ENCODE measurements around the gene CHST10.

CHST10 gene

DNA sequence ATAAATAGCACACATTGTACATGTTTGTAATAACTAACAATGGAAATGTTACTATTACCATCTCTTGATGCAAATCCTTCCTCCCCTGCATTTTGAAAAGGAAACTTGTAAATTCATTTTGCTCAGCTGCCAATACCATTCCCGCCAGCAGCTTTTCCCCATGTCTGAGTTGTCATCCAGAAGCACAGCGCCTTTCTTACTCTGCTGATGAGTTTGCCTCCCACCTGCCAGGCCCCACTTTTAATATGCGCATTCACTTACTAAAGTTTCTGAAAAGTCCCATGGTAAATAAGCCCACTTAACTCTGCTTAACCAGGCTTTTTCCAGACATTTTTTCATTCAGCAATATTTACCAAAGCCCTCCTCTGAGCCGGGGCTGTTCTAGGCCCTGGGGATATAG lies 3.9 kb downstream of the CHST10 start:
- no peak for DNase-seq (ENCODE audit: low read depth)

DNA sequence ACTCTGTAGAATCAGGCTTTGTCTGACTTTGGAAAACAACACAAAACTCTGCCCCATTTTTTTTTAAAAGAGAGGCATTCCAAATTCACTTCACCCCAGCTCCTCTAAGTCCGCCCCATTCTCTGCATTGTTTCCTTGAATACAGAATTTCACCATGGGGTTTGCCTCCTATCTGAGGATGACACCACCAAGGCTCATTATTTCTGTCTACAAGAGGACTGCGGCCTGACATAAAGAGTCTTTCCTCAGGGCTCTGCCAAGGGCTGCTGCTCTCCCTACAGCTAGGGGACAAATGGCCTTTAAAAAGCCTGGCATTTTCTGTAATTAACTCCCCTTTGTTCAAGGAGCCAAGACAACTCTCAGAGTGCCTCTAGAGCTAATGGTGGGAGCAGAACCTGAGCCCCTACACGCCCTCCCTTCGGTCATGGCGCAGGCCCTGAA lies 4.6 kb downstream of the CHST10 start:
- no peak for DNase-seq (ENCODE audit: low read depth)

DNA sequence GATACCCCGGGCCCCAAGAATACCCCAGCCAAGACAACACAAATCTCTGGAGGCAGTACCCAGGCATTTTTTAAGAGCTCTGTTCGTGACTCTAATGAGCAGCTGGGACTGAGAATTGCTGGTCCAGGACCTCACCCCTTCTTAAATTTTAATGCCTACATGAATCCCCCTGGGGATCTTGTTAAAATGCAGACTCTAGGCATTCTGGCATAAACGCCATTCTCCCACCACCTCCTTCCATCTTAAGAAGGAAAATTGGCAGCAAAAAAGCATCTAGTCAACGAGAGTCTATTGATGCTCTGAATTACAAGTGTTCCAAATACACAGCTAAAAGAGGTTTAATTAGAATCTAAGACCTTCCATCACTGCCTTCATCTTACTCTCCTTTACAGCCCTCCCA lies 5.0 kb downstream of the CHST10 start:
- no peak for DNase-seq (ENCODE audit: low read depth)

DNA sequence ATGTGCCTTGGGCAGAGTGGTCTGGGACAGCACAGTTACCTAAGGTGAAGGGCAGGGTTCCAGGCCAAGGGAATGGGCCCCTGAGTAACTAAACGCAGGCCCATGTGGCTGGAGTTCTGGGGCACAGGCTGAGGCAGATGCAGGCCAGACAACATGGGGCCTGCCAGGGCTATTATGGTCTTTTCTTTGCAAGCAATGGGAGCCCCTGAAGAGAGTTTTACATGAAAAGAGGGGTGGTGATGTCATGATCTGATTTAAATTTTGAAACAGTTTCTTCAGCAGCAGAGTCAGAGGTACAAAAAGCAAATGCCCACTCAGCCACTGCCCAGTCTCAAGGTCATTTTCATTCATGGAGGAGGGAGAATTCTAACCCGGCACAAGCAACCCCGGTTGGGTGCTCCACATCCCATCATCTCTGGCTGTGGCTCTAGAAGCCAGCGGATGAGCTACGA lies 5.6 kb downstream of the CHST10 start:
- DNase-seq (ENCODE audit: low read depth) = no peak

DNA sequence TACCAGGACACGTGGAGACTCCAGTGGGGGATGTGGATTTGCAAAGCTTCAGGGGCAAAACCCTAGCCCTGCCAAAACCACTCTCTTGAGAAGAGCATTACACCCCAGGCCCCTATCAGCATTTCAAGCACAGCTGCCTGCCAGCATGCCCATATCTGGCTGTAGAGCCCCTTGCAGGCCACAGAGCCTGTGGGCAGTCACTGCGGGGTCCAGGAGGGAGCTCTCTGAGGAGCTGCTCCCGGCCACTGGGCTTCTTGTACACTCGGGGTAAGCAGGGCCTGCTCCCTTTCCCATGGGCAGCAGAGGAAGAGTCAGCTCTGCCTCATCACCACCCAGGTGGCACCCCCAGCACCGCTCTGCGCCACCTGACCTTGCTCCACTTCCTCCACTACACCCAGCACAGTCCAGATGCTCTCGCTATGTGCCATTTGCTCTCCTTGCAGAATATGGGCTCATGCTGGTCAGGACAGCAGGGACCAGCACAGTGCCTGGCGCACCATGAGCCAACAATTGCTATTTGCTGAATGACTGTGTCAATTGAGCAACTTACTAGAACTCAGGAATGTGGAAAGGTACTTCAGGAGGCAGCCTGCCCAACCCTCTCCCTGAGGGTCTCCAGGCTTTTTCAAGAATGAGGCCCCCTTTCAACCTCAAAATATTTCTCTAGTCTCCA lies 7.4 kb downstream of the CHST10 start:
- DNase-seq (ENCODE audit: low read depth) = no peak

DNA sequence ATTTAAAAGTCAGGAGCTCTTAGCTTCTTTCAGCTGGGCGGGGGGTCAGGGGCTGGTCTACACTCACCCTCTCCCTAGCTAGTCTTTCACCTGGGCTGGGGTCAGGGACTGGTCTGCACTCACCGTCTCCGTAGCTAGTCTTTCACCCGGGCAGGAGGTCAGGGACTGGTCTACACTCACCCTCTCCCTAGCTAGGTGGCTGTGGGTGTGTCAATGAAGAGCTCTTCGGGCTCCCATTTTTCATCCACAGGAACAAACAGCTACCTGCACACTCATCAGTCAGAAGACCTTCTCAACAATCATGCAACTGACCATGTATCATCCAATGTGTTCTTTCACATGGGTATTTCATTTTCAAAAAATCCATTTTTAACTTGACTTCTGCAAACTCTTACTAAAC lies 8.0 kb downstream of the CHST10 start:
- no peak for DNase-seq (ENCODE audit: low read depth)

DNA sequence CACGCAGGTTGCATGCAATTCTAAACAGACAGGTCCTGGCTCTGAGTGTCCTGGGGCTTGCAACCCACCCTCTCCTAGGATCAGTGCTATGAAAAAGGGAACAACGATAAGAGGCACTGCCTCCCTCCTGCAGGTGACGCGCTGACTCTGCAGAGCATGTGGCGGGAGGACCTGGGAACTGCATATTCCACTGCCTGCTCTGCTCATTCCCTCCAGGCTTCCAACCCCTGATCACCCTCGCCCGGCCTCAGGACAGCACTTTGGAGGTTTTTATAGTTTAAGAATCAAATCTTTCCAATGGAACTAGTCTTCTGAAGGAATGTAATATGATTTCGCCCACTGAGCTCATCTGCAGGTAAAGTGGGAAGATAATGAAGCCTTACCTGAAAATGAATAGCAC lies 8.5 kb downstream of the CHST10 start:
- no peak for DNase-seq (ENCODE audit: low read depth)

DNA sequence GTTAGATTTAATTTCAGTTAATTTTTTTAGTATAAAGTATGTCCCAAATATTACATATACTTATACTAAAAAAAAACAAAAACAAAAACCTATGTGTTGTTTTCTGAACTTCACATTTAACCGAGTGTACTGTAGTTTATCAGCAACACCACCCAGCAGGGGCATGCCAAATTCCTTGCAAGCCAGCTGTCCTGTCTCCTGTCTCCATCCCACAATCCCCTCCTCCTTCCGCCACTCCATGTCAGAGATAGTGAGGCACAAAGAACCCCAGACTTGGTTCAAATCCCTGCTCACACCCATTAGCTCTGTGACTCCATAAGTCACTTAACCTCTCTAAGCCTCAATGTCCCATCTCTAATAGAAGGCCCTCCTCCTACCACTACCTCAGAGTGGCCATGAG lies 9.4 kb downstream of the CHST10 start:
- DNase-seq (ENCODE audit: low read depth) = no peak

DNA sequence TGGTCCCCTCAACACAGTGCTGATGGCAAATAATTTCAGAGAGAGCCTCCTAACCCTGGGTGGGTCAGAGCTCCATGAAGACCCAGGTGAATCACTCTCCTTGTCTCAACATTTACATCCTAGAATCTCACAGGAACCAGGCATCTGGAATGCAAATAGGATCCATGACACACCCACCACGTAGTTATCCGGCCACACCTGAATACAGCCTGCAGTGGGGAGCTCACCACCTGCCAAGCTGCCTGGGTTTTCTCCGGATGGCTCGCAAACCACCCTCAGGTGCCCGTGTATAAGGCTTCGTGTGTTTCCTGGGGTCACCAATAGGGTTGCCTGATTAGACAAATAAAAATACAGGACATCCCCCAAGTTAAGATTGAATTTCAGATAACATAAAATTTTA lies 9.9 kb downstream of the CHST10 start:
- no peak for DNase-seq (ENCODE audit: low read depth)

DNA sequence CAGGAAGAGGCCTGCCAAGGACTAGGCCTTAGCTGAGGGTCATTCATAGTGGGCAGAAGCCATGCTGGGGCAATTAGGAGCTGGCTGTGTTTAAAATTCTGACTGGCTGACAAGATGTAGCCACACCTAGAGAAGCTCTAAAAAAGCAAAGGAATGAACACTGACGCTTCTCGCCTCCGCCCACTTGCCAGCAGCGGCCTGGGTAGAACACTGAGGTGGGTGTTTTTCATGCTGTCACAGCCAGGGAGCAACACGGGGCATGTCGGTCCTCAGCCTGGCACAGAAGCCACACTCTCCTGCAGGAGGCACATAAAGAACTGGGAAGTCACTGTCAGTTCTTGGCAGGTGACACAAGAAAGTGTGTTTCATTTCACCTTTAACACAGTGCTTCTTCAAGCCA lies 10.4 kb downstream of the CHST10 start:
- DNase-seq (ENCODE audit: low read depth) = no peak

DNA sequence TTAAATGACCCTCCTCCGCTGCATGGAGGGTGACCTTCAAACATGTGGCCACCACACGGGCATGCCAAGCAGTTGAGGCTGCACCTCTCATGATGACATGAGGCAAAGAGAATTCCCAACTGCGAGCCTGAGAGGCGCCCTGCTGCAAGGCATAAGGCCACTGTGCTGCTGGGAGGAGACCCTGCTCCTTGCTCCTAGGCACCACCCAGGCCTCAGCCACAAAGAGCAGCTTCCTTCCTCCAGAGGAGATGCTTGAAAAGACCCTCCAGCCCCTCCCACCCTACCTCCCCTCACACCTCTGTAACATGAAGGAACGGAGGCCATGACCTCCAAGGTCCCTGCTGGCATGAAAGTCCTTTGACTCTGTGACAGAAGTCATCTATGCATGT lies 11.4 kb downstream of the CHST10 start:
- DNase-seq (ENCODE audit: low read depth) = no peak

DNA sequence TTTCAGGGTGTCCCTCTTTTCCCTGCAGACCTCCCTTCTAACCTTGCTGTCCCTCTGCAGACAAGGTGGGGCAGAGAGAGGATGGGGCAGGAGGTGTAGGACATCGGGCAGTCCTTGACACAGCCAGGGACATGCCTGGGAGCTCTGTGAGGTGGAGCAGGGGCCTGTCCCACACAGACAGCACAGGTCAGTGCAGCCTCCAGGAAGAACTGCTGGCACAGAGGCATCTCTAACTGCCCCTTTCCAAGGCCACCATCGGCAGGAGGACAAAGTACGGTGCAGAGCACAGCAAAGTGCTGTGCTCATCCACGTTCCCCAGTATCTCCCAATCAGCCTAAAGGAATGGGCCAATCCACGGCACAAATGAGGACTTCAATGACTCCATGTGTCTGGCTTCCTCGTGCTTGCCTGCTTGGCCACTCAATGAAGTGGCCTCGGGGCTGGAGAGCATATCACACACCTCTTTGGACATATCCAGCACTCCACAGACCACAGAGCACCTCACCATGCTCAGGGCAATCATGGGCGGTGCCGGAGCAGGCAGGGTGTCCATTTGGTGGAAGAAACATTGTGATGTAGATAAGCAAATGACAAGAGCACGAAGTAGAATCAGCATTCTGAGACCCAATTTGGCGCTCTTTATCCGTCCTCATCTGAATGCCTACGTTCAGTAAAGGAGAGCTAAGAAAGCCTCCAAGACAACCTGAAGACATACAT lies 11.9 kb downstream of the CHST10 start:
- no peak for DNase-seq (ENCODE audit: low read depth)

DNA sequence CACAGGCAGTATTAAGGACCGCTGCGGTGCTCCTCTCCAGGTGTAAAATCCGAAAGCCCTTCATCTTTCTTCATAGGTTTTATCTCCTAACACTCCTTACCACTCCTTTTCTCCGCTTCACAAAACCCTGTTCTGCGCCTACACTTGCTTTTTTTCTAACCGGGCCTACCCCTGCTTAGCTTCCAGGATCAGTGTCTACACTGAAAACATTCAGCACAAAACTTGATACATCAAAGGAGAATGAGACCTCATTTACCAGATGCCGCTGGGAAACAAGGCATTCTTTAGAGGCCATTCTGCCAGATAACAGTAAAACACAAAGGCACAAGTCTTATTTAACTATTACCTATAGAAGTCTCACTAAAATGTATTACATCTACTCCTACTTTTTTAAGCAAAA lies 13.1 kb downstream of the CHST10 start:
- no peak for DNase-seq (ENCODE audit: low read depth)

DNA sequence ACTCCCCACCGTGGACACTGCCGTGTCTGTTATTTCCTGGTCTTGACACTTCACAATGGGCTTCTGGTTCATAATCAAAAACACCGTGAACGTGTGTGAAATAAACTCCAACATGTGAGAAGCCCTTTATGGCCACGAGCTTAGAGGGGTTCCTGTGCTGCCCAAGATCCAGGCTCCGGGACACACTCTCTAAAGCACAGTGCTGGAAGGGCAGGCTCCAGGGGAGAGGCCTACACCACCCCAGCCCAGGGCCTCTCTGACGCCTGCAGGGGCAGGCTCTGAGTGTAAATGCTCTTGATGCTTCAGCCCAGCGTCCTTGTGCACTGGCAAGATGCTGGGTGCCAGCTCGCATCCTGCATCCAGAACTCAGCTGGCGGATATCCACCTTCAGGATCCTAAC lies 13.7 kb downstream of the CHST10 start:
- DNase-seq (ENCODE audit: low read depth) = no peak

DNA sequence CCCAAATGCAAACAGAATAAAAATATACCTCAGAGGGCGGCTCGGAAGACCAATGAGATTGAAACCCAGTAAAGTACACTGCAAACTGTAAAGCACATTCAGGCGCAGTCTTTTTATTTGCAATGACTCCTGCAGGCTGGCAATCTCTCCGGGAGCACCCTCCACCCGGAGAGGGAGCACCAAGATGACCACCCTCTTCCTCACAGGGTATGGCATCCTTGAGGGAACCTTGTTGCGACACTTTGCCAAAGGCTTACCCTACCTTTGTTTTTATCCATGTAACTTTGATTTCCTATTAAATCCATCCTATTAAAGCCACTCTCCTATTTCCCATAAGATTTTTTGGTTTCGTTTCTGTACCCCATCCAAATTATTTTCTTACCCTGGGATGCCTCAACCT lies 16.2 kb downstream of the CHST10 start:
- no peak for DNase-seq (ENCODE audit: low read depth)

DNA sequence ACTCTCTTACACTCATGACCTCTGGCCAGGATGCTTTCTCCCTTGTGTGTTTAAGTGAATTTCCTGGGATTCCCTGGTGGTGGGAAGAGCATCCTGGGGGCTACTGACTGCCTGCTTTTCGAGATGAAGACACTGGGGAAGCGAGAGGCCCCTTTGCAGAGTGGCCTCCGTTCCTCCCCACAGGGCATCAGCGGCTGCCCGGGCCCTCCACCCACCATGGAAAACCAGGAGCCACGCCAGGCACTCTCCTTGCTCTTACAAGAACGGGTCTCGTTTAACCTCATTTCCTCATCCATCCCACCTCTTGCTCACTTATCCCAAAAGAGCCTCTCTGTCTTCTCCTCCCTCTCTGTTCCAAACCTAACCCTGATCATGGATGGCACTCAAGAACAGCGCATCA lies 17.8 kb downstream of the CHST10 start:
- no peak for DNase-seq (ENCODE audit: low read depth)

DNA sequence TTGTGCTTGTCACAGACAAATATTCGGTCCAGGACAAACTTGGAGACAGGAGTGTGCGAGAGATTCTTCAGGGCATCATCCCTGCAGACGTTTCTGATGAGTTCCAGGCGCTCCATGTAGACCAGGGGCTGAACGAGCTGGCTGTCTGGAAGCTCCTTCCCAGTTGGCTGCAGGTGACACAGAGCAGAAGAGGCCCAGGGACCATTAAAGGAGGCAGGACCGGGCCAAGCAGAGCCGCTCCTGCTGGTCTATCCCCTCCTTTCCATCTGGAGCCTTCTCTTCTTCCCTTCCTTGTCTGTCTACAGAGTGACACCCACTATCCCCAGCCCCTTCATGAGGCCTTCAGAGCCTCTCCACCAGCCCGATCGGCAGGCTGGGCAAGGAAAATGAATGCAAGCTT lies 19.5 kb downstream of the CHST10 start:
- DNase-seq (ENCODE audit: low read depth) = no peak

DNA sequence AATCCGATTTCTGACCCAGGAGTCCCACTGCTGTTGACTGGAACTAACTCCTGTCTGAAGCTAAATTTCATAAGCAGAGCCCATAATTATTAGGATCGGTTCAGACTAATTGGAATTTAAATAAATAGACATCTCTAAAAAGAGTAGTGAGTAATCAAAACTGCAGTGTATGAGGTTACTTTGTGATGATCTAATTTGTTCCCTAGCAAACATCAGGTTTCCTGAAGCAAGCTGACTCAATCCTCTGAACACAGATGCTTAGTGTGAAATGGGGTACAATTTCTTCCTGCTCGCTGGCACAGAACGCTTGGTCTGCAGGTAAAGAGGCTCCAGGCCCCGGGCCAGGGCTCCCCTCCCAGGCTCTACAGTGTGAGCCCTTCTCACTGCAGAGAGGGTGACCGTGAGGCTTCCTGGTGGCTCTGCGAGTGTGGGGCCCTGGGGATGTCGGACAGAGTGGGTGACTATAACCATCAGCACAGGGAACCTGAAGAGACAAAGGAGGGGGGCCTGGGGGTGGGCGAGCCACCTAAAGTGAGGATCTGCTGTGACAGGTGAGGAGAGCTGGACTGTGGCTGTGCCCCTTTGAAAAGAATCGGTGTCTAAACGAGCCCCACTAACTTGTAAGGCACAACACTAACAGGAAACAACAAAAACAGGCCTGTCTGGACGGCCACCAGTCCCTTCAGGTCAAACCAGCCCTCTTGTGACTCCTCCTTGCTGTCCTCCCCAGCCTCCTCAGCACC lies 20.2 kb downstream of the CHST10 start:
- DNase-seq (ENCODE audit: low read depth) = no peak

DNA sequence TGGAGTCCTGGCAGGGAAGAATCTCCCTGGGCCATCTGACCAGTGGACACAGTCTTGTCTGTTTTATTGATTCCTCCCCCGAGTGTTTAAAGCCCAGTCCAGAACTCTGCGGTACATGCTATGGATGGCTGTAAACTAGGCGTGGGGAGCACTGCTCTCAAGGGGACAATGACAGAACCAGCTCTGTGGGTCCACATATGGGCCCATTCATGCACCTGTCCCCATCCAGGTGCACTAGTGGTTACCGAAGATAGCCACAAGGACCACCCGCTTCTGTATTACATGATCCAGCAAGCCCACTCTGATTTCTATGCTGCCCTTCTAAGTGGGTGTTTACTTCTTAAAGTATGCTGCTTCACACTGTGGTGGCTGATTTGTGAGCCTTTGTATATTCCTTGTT lies 21.0 kb downstream of the CHST10 start:
- DNase-seq (ENCODE audit: low read depth) = no peak

DNA sequence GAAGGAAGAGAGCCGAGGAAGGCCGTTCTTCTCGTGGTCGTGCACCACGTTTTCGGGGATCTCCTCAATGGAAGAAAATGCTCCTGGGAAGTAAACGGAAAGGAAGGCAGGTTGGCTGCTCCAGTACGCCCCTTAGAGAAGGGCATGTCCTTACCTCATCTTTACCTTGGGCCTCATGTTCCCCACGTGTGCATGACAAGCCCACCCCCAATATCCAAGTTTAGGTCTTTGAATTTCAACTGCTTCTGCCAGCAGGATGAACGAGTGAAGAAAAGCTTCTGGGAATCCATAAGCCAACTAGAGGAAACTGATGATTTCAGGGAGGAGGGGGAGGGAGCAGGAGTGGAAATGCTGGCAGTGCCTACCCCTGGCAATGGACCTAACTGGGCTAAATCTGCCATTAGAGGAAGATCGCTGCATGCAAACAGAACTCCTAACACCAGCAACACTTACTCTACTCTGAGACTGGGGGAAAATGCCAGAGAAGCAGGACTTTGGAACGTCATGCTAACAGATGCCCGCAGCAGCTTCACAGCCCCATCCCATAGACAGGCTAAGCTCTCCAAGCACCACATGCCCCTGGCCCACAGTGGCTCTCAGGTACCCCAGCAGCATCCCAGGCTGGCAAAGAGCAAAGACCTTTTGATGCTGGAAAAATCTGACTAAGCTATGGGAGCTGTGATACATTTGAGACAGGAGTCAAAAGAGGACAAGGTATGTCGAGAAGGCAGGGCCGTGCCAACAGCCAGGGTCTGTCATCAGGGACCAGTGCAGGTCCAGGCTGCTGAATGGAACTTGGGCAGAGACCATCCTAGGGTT lies 21.7 kb downstream of the CHST10 start:
- DNase-seq (ENCODE audit: low read depth) = no peak

DNA sequence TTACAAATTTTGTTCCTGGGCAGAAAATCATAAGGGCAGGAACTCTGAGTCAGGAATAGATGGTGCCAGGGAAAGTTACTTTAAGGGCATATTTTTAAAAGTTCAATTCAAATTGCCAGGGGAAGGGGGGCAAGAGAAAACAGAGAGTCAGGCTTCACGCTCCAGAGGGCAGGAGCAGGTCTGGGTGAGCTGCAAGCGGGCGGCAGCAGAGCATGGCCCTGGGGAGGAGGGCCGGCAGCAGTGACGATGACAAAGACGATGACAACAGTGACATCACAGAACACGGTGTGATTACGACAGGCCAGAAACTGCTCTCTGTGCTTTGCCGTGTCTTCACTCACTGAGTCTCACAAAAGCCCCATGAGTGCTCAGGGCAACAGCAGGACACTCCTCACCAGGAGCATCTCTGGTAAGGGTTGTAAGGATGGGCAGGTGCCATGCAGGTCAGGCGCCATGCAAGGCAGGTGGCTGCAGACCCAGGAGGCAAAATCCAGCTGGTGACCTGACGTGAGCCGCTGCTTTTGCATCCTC lies 23.3 kb downstream of the CHST10 start:
- DNase-seq (ENCODE audit: low read depth) = no peak

DNA sequence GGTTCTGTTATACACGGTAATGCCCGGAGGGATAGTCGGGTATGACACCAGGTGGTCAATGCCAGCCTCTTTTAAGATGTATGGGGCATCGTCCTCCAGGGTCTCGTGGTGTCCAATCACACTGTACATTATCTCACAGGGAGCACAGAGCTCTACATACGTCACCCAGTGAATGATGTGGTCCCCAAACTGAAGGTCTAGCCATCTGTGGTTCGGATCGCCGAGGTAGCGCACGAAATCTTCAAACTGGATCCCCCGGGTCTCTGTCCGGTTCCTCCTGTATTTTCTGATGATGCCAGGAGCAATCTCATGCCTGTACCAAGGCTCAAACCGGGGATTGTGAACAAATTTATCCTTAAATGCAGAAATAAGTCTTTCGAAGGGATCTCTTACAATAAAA lies 24.1 kb downstream of the CHST10 start:
- no peak for DNase-seq (ENCODE audit: low read depth)
